ENCODE measurements around the gene ZNF646.

DNA sequence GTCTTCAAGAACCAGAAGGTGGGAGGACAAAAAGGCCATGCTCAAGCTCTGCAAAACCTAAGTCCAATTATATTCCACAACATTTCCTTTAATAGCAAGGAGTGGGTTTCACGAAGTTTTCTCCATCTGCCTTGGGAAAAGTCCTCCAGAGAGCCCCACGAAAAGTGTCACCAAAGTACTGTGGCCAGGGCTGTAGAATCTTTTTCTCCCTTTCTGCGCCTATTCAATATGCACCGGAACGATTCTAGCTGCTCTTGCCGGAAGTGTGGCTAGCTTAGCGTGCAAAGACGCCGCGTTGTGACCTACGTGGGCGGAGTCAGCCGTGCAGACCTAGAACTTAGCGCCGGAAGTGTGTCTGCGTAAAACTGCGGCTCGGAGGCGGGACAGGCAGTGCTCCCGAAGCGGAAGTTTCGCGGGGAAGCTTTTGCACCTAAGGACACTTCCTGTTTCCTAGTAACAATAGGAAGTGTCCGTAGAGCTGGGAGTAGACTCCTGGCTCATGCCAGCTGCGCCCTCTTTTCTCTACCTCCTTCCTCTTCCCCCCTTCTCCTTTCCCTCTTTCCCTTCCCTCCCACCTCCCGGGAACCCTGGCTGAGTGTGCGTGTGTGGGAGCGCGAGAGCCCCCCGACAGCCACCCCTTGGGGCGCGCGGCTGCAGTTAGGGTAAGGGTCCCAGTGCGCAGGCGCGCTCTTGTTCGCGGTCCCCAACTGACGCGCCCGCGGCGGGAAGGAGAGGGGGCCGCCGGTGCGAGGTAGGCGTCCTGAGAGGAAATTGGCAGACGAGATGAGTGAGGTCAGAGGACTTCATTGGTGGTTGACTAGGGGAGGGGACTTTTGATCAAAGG is at the start of gene ZNF646, which contains the start of gene ZNF668:
- TF ChIP-seq, protein P1, sequence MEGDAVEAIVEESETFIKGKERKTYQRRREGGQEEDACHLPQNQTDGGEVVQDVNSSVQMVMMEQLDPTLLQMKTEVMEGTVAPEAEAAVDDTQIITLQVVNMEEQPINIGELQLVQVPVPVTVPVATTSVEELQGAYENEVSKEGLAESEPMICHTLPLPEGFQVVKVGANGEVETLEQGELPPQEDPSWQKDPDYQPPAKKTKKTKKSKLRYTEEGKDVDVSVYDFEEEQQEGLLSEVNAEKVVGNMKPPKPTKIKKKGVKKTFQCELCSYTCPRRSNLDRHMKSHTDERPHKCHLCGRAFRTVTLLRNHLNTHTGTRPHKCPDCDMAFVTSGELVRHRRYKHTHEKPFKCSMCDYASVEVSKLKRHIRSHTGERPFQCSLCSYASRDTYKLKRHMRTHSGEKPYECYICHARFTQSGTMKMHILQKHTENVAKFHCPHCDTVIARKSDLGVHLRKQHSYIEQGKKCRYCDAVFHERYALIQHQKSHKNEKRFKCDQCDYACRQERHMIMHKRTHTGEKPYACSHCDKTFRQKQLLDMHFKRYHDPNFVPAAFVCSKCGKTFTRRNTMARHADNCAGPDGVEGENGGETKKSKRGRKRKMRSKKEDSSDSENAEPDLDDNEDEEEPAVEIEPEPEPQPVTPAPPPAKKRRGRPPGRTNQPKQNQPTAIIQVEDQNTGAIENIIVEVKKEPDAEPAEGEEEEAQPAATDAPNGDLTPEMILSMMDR (IDR thresholded peaks at IDR 0.05; ENCODE audit: low read length): no peak
- no peak for TF ChIP-seq EZH2 (optimal IDR thresholded peaks at IDR 0.05; ENCODE audit: low read depth, low read length)
- TF ChIP-seq EZH2phosphoT487 (IDR thresholded peaks at IDR 0.05; ENCODE audit: low read length): no peak

All from MM.1S (cell line).